Measurements from ENCODE around the gene PCSK4. TPM values are rescaled to one million over a fixed set of nuclear protein-coding genes. Genes with fewer than 3 reads are reported as not detected.
A peak's percentile ranks its signal among the peaks of the same experiment; 100 is the strongest.

The PCSK4 gene
- total RNA-seq, 1 donor from 2014 or later, result 3.2 TPM

GRCh38 chr19:1472231-1473084, 17.7 kb downstream of the PCSK4 start:
- Mint-ChIP-seq H3K4me1 (ENCODE audit: unreplicated experiment) (peaks cover 11% of the 10 kb centered on the region), H3K36me3 (ENCODE audit: unreplicated experiment) (peaks cover 3% of the 10 kb centered on the region), H3K27me3 (ENCODE audit: unreplicated experiment) (peaks cover 2% of the 10 kb centered on the region), H3K4me3 (ENCODE audit: unreplicated experiment) (no peak overlapping the region), H3K27ac (ENCODE audit: unreplicated experiment) (no peak overlapping the region), H3K9me3 (ENCODE audit: unreplicated experiment) (no peaks in the 10 kb centered on the region)
- no peak for DNase-seq (ENCODE audit: extremely low spot score, unreplicated experiment)
- TF ChIP-seq CTCF (IDR thresholded peaks at IDR 0.05), result no peak

- peak; percentile 35 for TF ChIP-seq CTCF (IDR thresholded peaks at IDR 0.05)
- DNase-seq (ENCODE audit: extremely low spot score, unreplicated experiment), result no peak
- Mint-ChIP-seq H3K27ac (ENCODE audit: unreplicated experiment) (no peak overlapping the region), H3K27me3 (ENCODE audit: unreplicated experiment) (peaks cover 2% of the 10 kb centered on the region), H3K36me3 (ENCODE audit: unreplicated experiment) (peaks cover 2% of the 10 kb centered on the region), H3K4me3 (ENCODE audit: unreplicated experiment) (peak overlapping the region; percentile 18), H3K4me1 (ENCODE audit: unreplicated experiment) (peaks cover 7% of the 10 kb centered on the region), H3K9me3 (ENCODE audit: unreplicated experiment) (no peaks in the 10 kb centered on the region)
Observed at GRCh38 chr19:1471515-1472160, 18.5 kb downstream of the PCSK4 start.

- H3K4me3 Mint-ChIP-seq (ENCODE audit: unreplicated experiment), result peak overlapping the region; percentile 50
Observed at GRCh38 chr19:1471010-1471514, 19.1 kb downstream of the PCSK4 start.

GRCh38 chr19:1470305-1471009, 19.7 kb downstream of the PCSK4 start:
- H3K27me3 Mint-ChIP-seq (ENCODE audit: unreplicated experiment), result peaks cover 2% of the 10 kb centered on the region
- DNase-seq (ENCODE audit: extremely low spot score, unreplicated experiment), result no peak
- H3K4me3 Mint-ChIP-seq (ENCODE audit: unreplicated experiment), result peak overlapping the region; percentile 72
- H3K9me3 Mint-ChIP-seq (ENCODE audit: unreplicated experiment), result no peaks in the 10 kb centered on the region
- peaks cover 7% of the 10 kb centered on the region for H3K4me1 Mint-ChIP-seq (ENCODE audit: unreplicated experiment)
- H3K27ac Mint-ChIP-seq (ENCODE audit: unreplicated experiment), result no peak overlapping the region
- no peak for TF ChIP-seq CTCF (IDR thresholded peaks at IDR 0.05)
- H3K36me3 Mint-ChIP-seq (ENCODE audit: unreplicated experiment), result peaks cover 2% of the 10 kb centered on the region

More at GRCh38 chr19:1471010-1471514, 19.1 kb downstream of the PCSK4 start:
- H3K4me1 Mint-ChIP-seq (ENCODE audit: unreplicated experiment), result peaks cover 7% of the 10 kb centered on the region
- TF ChIP-seq CTCF (IDR thresholded peaks at IDR 0.05), result no peak
- peaks cover 2% of the 10 kb centered on the region for H3K36me3 Mint-ChIP-seq (ENCODE audit: unreplicated experiment)
- DNase-seq (ENCODE audit: extremely low spot score, unreplicated experiment), result no peak
- H3K9me3 Mint-ChIP-seq (ENCODE audit: unreplicated experiment), result no peaks in the 10 kb centered on the region
- peaks cover 2% of the 10 kb centered on the region for H3K27me3 Mint-ChIP-seq (ENCODE audit: unreplicated experiment)
- no peak overlapping the region for H3K27ac Mint-ChIP-seq (ENCODE audit: unreplicated experiment)

- Mint-ChIP-seq H3K4me3 (ENCODE audit: unreplicated experiment) (peak overlapping the region; percentile 72), H3K4me1 (ENCODE audit: unreplicated experiment) (peaks cover 7% of the 10 kb centered on the region), H3K36me3 (ENCODE audit: unreplicated experiment) (peaks cover 2% of the 10 kb centered on the region), H3K9me3 (ENCODE audit: unreplicated experiment) (no peaks in the 10 kb centered on the region), H3K27ac (ENCODE audit: unreplicated experiment) (peak overlapping the region; percentile 64), H3K27me3 (ENCODE audit: unreplicated experiment) (peaks cover 2% of the 10 kb centered on the region)
- DNase-seq (ENCODE audit: extremely low spot score, unreplicated experiment), result no peak
- TF ChIP-seq CTCF (IDR thresholded peaks at IDR 0.05), result no peak
Observed at GRCh38 chr19:1470055-1470304, 20.2 kb downstream of the PCSK4 start.
